ENCODE data around the gene DAD1. TPM values are rescaled to one million over a fixed set of nuclear protein-coding genes. Genes with fewer than 3 reads are reported as not detected.

Gene DAD1
- total RNA-seq, 1 donor from 2014 or later = 164 TPM

DNA sequence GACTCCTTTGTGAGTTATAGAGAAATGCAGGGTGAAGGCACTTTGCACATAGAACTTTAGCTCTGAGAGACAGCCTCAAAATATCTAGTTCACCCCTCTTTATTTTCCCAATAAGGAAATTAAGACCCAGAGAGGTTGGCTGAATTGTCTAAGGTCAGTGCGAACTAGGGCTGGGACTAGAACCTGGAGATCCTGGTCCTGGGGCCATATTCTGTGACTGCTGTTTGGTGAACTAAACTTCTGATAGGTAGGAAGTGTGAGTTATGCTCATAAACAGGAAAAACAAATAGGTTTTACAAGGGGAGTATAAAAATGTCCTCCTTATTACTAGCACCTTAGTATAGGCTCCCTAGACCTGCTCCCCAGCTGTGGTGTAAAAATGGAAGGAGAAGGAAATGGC lies 53.9 kb downstream of the DAD1 start:
- no peak for DNase-seq

DNA sequence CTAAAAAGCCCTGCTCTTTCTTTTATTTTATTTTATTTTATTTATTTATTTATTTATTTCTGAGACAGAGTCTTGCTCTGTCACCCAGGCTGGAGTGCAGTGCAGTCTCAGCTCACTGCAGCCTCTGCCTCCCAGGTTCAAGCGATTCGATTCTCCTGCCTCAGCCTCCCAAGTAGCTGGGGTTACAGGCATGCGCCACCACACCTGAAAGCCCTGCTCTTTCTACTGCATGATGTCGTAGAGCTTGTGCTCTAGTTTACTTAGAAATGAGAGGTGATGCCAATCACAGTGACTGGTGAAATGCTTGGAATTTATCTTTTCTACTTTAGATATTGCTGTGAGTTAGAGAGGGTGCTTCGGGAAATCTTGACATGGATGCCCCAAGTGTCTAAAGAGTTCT lies 54.5 kb downstream of the DAD1 start:
- no peak for DNase-seq

DNA sequence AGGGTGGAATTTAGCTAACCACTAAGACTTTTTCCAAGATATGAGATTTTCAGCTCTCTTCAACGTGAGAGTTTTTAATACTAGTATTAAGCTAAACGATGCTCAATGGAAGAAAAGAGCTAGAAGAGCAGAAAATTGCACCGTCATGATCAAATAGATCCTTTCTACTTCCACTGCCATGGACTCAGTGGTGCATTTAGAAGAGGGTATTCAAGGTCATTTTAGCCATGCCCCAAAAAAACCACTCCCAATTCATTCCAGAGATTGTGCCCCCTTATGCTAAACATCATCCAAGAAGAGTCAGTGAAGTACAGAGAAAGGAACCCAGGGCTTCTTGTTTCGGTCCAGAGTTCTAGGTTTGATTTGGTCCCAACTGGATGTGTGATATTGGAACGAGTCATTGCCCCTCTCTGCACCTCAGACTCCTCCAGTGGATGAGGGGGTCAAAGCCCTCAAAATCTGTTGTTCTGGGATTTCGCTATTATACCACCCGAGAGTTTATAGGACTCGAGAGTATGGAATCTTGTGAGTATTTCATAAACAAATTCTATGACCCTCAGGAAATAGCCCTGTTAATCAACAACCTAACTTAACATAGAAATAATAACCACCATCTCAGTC lies 55.2 kb downstream of the DAD1 start:
- no peak for DNase-seq

DNA sequence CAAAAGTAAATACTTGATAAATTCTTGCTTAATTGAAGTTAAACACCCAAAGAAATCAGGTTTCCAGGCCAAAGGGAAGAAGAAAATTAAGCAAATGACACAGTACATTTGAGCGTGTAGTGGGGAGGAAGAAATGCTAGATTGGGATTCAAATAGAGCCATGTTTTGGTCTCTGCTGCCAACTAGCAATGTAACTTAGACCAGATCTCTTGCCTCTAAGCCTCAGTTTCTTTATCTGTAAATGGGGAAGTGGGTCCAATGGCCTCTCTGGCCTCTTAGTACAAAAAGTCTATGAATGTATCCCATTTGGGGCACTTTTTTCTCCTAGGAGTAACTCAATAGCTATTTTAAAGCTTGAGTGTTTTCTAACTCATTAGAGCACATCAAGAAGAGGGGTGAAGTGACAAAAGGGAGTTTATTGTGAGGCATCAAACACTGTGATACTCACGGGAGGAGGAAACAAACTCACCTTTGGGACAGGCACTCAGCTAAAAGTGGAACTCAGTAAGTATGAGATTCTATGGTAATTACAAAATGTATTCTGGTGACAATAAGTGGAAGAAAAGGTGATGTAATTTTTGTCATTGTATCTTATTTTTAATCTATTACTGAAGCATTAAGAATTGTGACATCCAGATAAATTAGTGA lies 55.8 kb downstream of the DAD1 start:
- no peak for DNase-seq

DNA sequence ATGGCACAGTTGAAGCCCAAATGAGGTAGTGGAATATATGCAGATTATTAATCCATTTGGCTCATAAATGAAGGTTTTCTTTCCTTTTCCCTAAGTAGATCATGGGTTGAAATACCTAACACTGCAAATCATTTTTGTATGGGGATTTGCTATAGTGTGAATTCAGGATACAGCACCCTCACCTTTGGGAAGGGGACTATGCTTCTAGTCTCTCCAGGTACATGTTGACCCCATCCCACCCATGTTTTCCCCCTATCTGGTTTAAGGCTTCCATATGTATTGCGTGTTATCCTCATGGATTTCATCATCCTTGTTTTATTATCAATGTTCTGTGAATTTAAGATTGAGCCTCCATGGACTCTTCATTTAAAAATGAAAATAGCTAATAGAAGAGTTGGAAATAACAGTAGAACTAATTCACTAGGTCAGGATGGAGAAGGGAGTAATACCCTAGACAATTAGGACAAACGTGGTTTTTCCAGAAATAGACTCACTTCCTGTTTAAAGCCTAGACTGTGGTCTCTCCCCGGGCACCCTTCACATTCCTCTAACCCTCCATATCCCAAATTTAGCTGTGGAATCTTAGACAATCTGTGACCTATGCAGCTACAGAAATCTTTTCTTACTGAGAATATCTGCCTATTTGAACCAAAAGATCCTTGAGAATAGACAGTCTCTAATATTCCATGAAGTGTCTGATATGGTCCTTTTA lies 56.5 kb downstream of the DAD1 start:
- no peak for DNase-seq

DNA sequence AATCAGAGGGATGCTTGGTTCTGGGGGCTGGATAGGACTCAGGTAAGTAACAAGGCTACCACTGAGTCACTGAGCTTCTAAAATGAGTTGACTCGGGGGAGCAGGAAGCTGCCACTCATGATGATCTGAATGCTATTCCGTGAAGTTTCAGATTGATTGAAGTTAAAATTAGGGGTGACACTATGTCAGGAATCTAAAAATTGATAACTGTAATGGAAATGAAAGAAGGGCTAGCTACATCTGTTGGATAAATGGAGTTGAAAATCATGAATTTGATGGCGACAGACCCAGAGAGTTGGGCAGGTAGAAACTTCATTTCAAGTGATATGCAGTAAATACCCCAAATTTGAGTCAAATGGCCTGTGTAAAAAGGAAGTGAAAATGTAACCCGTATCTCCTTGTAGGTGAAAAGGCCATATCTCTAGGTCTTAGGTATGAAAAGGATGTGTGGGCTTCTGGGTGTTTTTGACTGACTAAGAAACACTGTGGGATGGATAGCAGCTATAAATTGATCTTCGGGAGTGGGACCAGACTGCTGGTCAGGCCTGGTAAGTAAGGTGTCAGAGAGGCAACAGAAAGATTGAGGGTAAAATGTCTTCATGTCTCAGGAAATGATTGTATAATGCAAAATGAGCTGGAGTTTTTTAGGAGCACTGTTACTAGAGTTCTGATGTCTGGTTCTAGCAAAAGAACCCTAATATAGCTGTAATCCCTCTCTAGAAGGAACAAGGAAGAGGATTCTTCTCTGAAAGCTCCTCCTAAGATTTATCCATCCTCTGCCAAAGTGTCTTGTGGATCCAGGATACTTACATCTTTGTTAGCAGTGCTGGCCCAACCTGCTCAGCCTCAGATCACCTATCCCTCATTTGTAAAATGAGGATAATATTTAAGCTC lies 57.3 kb downstream of the DAD1 start:
- DNase-seq = no peak

DNA sequence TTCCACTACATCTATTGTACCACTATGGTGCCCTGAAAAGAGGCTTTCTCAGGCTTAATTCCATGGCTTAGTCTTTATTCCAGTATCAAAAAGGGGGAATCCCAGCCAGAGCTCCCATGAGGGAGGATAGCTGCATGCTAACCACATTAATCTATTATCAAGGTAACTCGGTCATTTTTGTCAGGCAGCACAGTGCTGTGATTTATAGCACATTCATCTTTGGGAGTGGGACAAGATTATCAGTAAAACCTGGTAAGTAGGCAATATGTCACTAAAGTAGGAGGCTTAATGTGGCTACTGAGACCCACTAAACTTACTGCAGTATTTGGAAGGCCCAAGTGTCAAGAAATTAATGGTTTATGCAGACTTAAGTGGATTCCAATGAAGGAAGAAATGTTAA lies 58.9 kb downstream of the DAD1 start:
- DNase-seq = no peak

DNA sequence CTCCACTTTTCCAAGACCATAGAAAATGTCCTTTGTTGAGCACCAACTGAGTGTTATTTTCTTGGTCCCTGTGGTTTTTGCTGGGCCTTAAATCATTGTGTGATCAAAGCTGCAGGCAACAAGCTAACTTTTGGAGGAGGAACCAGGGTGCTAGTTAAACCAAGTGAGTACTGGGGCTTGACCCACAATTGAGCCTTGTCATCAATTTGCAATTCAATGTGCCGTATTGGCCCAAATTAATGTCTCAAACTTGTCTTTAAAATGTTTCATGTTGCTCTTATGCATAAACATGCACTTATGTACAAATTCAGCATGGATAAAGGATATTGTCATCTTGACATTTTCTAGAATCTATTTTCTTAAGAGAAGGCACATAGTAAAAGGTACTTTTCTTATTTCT lies 62.3 kb downstream of the DAD1 start:
- DNase-seq = no peak

DNA sequence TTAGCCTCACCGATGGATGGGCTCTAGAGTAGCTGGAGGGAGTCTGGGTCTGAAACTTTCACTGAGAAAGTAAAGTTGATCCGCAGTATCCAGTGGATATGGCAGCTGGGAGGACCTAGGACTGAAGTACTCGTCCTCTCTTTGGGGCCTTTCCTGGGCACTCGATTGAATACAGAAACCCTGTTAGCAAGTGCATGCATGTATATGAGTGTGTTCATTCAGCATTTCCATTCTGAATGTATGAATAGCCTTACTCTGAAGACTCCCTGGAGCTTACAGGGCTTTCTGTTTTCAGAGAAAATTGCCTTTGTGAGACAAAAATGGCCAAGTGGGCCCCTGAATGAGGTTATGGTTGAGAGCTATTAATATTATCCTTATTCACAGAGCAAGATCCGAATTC lies 62.8 kb downstream of the DAD1 start:
- no peak for DNase-seq

DNA sequence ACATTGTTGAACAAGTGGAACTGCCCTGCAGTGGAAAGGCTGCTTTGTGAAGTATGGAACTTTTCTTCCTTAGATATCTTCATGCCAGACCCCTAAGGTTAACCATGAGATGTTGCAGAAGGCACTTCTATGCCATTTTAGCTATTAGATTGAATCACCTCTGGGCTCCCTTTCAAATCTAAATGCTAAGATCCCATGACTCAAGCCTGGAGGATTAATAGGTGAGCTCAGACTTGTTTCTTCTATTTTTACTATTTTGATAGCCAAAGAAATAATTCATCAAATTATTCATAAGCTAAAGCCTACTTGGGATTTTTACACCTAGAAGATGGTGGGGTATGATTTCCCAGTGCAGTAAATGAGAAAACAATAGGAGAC lies 64.3 kb downstream of the DAD1 start:
- DNase-seq = no peak

DNA sequence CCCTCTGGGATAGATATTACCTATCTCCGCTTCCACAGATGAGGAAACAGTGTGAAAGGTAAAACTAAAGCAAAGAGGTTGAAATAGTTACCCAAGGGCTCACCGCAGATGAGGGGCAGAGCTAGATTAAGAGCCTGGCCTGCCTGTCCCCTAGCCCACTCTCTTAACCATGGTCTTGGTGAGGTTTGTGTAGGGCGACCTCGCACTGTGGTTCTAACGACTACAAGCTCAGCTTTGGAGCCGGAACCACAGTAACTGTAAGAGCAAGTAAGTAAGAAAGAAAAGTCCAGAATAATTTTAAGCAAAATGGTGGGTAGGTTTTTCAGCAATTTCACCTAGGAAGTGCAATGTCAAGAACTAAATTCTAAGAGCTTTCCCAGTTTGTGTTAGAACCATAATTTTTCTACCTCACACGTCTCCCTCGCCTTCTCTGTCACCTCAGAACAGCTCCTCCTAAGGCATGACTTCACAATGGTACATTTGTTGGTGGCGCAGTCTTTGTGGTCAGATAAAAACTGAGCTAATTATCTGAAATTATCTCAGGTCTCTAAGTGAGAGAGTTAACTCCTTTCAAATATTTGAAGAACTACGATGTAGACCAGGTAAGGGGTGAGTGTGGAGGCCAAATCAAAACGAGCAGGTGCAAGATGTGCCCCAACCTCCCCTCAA lies 64.8 kb downstream of the DAD1 start:
- no peak for DNase-seq

DNA sequence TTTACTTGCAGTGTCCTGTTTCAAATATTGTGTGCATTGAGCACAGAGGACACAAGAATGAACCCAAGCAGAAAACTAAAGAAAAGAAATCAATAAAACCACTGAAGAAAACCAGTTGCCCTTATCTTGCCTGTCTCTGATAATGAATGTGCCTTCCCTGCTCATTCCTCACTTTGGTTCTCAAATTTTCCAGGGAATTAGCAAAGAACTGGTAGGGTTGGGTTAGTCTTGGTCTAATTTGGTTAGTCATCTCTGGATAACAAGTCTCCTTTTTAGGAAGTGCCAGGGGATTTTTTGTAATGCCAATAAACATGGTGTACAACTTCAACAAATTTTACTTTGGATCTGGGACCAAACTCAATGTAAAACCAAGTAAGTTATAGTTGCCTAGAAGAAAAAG lies 65.7 kb downstream of the DAD1 start:
- DNase-seq = no peak

DNA sequence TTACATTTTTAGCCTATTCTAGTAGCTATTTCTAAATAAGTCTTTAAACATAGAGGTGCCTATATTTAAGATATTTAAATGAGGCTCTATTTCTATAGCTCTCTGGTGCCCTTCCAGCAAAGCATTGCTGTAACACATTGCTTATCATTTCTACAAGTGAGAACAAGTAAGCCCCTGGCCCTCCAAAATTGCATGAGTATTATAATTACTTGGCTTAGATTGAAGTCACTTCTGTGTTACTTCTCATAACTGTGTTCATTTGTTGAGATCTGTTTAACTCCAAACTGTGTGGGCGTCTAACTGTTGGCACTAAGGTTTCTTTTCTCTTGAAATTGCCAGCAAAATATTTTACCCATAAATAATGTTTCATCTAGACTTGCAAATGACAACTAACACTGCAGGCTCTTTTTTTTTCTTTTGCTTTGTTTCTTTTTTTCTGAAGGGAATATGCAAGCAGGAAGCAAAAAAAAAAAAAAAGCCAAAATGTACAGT lies 66.5 kb downstream of the DAD1 start:
- no peak for DNase-seq

DNA sequence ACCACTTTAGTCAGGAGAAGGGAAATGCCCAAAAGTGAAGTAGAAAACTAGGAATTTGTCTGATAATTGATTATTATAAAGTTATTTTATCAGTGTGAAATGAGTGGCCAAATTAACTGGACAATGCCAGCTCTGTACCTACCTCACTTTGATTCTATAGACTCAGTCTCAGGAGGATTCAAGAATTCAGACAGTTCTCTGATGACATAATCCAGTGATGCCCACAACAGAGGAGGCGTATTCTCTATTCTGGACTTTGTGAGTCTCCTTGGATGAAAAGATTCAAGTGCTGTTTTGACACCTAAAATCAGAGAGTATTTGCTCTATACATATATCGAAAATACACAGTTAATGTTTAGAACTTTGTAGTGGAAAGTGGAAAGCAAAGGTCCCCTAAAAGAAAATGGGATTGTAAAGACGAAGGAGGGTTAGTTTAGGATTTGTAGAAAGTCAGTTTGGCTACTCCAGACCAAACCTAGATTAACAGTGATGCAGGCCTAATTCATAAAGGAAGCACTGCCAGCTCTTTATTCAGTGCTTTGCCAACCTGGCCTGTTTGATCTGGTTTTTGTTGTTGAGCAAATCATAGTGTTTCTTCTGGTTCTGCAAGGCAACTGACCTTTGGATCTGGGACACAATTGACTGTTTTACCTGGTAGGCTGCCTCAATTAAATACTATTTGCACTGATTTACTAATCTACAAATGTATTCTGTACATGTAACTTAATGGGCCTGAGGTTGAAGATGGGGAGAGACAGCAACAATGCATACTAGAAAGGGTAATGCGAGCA lies 67.4 kb downstream of the DAD1 start:
- DNase-seq = no peak

DNA sequence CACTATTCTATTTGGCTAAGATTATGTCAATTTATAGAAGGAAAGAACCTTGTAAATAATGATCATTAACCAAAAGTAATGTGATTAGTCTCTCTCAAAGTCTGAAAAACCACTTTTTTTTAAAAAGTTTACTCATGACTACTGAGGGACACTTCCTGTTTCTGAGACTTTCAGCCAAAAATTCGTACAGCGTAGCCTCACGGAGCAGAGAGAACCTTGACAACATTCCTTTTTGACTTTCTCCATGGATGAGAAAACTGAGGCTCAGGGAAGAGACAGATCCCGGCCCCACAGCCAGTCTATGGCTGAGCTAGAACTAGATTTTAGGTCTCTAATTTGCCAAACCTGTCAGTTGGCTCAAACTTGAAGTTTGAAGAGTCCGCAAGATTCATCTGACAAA lies 68.2 kb downstream of the DAD1 start:
- DNase-seq = no peak

DNA sequence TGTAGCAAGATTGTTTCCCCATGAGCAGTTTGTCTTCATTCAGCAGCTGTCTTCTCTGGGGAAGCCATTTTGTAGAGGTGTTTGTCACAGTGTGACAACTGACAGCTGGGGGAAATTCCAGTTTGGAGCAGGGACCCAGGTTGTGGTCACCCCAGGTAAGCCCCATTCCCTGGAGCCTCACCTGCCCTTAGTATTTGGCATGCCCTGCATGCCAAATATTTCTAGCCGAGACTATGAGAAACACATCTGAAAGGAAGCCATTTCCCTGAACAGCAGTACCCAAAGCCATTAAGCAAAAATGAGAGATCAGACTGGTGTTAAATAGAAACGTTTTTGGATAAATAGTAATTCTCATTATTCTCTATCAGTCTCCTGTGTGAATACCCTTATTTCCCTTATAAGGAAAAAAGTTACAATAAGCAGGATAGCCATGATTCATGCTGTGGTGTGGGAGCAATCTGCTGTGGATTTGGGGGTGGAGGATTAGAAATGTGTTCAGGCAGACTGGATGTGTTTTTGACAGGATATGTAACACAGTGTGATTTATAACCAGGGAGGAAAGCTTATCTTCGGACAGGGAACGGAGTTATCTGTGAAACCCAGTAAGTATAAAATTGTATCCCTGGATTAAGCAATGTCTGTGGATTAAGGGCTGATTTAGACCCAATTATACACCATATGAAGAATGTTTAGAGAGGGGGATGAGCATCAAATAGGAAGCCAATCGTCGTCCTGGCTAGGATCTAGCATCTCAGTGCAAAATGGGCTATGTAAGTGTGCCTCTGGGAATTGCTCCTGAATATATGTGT lies 68.9 kb downstream of the DAD1 start:
- DNase-seq = no peak

DNA sequence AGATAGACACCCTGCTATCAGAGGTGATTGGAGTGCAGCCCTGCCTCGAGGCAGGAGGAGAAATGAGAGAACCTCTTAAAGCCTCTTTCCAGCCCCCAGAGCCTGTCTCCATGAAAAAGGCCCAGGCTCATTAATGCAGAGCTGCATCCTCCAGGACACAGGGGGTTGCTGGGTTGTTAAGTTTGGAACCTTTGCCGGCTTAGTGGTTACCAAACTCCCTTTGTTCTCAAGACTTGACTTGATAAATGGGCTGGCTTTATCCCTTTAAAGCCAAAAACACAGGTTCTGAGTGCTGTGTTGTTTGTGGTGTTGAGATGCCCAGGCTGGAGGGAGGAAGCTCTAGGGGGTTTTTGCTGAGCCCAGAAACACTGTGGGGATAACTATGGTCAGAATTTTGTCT lies 71.0 kb downstream of the DAD1 start:
- no peak for DNase-seq

DNA sequence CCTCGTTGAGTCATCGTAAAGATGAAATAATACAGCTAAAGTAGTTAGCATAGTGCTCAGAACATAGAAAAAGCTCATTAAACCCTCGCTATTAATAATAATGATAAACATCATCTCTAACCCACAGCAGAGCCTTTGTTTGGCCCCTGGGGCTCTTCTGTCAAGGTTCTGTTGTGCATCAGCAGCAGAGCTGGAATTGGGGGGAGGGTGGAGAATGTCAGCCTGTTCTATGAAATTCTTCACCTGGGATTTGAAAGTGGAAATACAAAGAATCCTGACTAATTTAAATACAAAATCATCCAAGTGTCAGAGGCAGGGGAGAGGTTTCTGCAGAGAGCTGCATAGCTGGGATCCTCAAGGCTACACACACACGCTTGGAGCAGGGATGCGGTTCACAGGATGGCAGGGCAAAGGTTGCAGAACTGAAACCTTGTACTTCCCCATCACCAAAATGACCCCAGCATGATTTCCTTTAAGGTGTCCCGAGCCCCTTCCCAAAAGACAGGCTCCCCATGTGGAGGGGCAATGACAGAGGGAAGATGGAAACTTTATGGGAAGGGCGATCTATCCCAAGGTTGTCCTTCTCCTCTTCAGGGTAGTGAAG lies 71.8 kb downstream of the DAD1 start:
- no peak for DNase-seq

DNA sequence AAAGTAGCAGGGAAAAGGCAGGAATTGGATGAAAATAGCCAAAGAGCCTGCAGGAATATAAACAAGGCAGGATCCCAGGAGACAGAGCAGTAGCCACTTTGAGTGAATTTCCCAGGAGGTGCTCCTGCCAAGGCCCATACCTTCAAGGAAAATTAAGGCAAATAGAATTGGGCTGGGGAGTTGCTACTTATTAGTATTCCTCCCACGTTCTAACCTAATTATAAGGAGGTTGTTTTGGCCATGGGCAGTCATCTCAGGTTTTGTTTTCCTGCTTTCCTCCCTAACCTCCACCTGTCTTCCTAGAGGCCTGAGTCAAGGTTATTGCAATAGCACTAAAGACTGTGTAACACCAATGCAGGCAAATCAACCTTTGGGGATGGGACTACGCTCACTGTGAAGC lies 73.1 kb downstream of the DAD1 start:
- no peak for DNase-seq
